ENCODE results near the gene OOEP. TPM values are rescaled to one million over a fixed set of nuclear protein-coding genes. Genes with fewer than 3 reads are reported as not detected.
"Not testable (repeated sequence)": the region's sequence is repeated elsewhere in the genome, so short reads cannot be mapped to it uniquely, and the experiment has no call there.

OOEP gene
- total RNA-seq, 1 donor from 2014 or later = not detected

DNA sequence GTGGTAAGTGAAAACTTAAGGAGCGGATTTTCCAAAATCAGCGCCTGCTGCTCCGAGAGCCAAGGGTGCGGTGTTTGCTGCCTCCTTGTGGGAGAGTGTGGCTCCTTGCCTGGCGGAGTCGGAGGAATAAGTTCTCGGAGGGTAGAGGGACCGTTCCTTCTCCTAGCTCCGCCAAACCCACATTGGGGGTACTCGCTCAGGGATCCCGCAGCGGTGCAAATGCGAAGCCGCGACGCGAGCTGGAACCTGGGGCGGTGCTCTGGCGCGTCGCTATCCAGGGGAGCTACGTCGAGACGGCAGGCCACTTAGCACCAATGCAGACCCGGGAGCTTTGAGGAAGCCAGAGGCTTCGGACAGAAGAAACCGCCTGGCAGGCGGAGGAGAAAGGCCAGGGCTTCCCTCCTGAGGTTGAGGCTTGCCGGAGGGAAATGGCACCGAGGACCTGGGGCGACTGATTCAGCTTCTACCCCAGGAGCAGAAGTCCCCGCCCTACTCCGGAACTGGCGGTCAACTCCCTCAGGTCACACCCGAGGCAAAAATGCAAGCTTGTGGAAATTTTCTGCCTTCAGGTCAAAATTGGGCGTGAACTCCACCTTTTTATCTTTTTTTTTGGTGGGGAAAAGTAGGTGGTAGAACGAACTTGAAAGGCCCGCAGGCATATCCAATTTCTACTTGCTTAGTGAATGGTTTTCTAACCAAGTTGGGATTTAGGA is 19.3 kb upstream of the OOEP start:
- Mint-ChIP-seq H3K9me3 (no peaks in the 10 kb centered on the region), H3K27me3 (ENCODE audit: low read depth) (peaks cover 6% of the 10 kb centered on the region), H3K4me1 (peaks cover 2% of the 10 kb centered on the region), H3K36me3 (no peaks in the 10 kb centered on the region), H3K4me3 (peak overlapping the region; percentile 73), H3K27ac (peak overlapping the region; percentile 28)
- peak in 1 of 2 experiments; percentile 51 for DNase-seq (ENCODE audit: low spot score in 2 of 2, unreplicated experiment in 2 of 2)
- TF ChIP-seq, protein P1, sequence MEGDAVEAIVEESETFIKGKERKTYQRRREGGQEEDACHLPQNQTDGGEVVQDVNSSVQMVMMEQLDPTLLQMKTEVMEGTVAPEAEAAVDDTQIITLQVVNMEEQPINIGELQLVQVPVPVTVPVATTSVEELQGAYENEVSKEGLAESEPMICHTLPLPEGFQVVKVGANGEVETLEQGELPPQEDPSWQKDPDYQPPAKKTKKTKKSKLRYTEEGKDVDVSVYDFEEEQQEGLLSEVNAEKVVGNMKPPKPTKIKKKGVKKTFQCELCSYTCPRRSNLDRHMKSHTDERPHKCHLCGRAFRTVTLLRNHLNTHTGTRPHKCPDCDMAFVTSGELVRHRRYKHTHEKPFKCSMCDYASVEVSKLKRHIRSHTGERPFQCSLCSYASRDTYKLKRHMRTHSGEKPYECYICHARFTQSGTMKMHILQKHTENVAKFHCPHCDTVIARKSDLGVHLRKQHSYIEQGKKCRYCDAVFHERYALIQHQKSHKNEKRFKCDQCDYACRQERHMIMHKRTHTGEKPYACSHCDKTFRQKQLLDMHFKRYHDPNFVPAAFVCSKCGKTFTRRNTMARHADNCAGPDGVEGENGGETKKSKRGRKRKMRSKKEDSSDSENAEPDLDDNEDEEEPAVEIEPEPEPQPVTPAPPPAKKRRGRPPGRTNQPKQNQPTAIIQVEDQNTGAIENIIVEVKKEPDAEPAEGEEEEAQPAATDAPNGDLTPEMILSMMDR (IDR thresholded peaks at IDR 0.05; ENCODE audit: unreplicated experiment) = peak; percentile 34

DNA sequence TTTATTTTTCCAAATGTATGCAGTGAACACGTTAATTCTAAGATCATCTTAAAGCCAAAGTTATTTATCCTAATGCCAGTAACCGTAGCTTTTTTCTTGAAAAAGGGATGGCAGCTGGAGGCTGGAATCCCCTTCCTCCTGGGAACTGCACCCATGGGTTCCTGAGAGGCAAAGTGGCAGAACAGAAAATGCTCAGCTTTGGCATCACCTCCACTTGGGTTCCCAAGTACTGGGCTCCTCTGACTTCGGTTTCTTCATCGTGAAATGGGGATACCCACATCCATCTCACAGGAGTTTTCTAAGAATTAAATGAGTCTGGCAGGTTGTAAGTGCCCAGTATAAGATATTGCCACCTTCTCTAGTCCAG is 18.7 kb upstream of the OOEP start:
- Mint-ChIP-seq H3K4me3 (peak overlapping the region; percentile 73), H3K36me3 (no peaks in the 10 kb centered on the region), H3K9me3 (no peaks in the 10 kb centered on the region), H3K27ac (no peak overlapping the region), H3K4me1 (peaks cover 2% of the 10 kb centered on the region), H3K27me3 (ENCODE audit: low read depth) (peaks cover 6% of the 10 kb centered on the region)
- TF ChIP-seq, protein P1 (IDR thresholded peaks at IDR 0.05; ENCODE audit: unreplicated experiment) = no peak
- no peak for DNase-seq (ENCODE audit: low spot score in 2 of 2, unreplicated experiment in 2 of 2)

DNA sequence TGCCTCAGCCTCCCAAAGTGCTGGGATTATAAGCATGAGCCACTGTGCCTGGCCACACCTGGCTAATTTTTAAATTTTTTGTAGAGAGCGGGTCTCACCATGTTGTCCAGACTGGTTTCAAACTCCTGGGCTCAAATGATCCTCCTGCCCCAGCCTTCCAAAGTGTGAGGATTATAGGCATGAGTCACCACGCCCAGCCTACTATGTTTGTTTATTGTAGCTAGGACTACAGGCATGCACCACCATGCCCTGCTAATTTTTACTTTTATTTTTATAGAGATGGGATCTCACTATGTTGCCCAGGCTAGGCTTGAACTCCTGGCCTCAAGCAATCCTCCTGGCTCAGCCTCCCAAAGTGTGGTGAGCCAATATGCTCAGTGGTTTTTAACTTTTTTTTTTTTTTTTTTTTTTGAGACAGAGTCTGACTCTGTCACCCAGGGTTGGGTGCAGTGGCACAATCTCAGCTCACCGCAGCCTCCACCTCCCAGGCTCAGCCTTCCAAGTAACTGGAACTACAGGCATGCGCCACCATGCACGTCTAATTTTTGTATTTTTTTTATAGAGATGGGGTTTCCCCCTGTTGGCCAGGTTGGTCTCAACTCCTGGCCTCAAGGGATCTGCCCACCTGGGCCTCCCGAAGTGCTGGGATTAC is 12.9 kb upstream of the OOEP start:
- TF ChIP-seq, protein P1 (IDR thresholded peaks at IDR 0.05; ENCODE audit: unreplicated experiment) = no peak
- Mint-ChIP-seq H3K27me3 (ENCODE audit: low read depth) (no peaks in the 10 kb centered on the region), H3K4me1 (no peaks in the 10 kb centered on the region), H3K27ac (no peak overlapping the region), H3K36me3 (no peaks in the 10 kb centered on the region), H3K9me3 (no peaks in the 10 kb centered on the region), H3K4me3 (no peak overlapping the region)
- no peak for DNase-seq (ENCODE audit: low spot score in 2 of 2, unreplicated experiment in 2 of 2)

DNA sequence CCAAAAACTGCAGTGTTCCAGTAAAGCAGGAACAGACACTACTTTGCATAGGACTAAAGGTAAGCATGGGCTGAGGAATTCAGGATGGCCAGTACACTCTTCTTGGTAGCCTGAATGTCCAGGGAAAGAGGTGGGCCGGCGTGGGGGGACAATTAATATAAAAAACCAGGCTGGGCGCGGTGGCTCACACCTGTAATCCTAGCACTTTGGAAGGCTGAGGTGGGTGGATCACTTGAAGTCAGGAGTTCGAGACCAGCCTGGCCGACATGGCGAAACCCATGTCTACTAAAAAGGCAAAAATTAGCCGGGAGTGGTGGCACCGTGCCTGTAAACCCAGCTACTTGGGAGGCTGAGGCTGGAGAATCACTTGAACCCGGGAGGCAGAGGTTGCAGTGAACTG is 11.8 kb upstream of the OOEP start:
- H3K27me3 Mint-ChIP-seq (ENCODE audit: low read depth); H3K4me1 Mint-ChIP-seq; DNase-seq (ENCODE audit: low spot score in 2 of 2, unreplicated experiment in 2 of 2); H3K9me3 Mint-ChIP-seq; H3K27ac Mint-ChIP-seq; H3K4me3 Mint-ChIP-seq; H3K36me3 Mint-ChIP-seq: not testable (repeated sequence)

DNA sequence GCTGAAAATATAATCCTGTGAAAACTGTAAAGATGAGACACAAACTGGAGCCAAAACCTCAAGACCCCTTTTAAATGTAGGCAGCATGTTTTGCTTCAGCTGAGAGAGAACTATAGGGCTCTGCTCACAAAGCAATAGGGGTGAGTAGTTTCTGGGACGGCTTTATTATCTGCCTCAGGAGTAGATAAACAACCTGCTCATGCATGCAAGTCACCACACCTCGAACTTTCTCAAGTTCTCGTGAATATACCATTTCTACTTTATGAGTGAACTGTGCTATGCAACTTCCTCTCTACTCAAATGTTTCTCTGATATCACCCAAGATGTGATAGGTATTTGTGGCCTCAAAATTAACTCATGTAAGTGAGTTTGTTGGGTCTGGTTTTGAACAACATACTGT is 7.5 kb upstream of the OOEP start:
- no peaks in the 10 kb centered on the region for H3K36me3 Mint-ChIP-seq
- TF ChIP-seq, protein P1 (IDR thresholded peaks at IDR 0.05; ENCODE audit: unreplicated experiment) = no peak
- H3K4me3 Mint-ChIP-seq = no peak overlapping the region
- DNase-seq (ENCODE audit: low spot score in 2 of 2, unreplicated experiment in 2 of 2) = no peak
- no peaks in the 10 kb centered on the region for H3K27me3 Mint-ChIP-seq (ENCODE audit: low read depth)
- no peaks in the 10 kb centered on the region for H3K4me1 Mint-ChIP-seq
- H3K27ac Mint-ChIP-seq = no peak overlapping the region
- peaks cover 3% of the 10 kb centered on the region for H3K9me3 Mint-ChIP-seq

DNA sequence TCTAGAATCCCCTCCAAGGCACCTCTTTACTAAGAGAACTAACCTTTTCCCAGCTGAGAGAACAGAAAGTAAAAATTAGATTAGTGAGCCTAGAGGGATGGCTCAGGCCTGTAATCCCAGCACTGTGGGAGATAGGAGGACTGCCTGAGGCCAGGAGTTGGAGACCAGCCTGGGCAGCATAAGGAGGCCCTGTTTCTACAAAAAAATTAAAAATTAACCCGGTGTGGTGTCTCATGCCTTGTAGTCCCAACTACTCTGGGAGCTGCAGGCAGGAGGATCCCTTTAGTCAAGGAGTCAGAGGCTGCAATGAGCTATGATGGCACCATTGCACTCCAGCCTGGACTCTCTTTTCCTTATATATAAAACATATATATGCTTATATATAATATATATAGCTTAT is 5.5 kb upstream of the OOEP start:
- Mint-ChIP-seq H3K4me3 (no peak overlapping the region), H3K27me3 (ENCODE audit: low read depth) (no peaks in the 10 kb centered on the region), H3K27ac (no peak overlapping the region), H3K4me1 (no peaks in the 10 kb centered on the region), H3K36me3 (no peaks in the 10 kb centered on the region), H3K9me3 (peaks cover 3% of the 10 kb centered on the region)
- TF ChIP-seq, protein P1 (IDR thresholded peaks at IDR 0.05; ENCODE audit: unreplicated experiment) = no peak
- DNase-seq (ENCODE audit: low spot score in 2 of 2, unreplicated experiment in 2 of 2) = no peak

Data from mesothelial cell of epicardium (in vitro differentiated cells).